Neutrophil (primary cell): ENCODE measurements around the gene CDX2.

Source experiments
- H3K27ac ChIP-seq: fragments of 200-600 bp; sonication (generic); 2 replicates; pipeline ENCODE4 v1.5.1; 2016; ENCODE audit warnings: mild to moderate bottlenecking, moderate library complexity
- H3K27me3 ChIP-seq: fragments of 200-600 bp; sonication (generic); 2 replicates; pipeline ENCODE4 v1.6.0; 2016; ENCODE audit warnings: mild to moderate bottlenecking
- H3K36me3 ChIP-seq: fragments of 200-600 bp; sonication (generic); 2 replicates; pipeline ENCODE4 v1.5.1; 2017
- H3K4me1 ChIP-seq, 2 experiments: fragments of 200-600 bp in 1 of 2; sonication (generic) in 1 of 2; 1 replicate in 1 of 2; 2 replicates in 1 of 2; pipeline versions ENCODE4 v1.5.1 to v1.6.1; 2013 to 2016; ENCODE audit warnings: low read depth in 1 of 2, low read length in 1 of 2, mild to moderate bottlenecking in 1 of 2, moderate library complexity in 1 of 2; ENCODE audit not compliant: control insufficient read depth in 1 of 2, insufficient read depth in 1 of 2
- H3K4me3 ChIP-seq, 2 experiments: fragments of 200-600 bp in 1 of 2; sonication (generic) in 1 of 2; 1 replicate in 1 of 2; 2 replicates in 1 of 2; pipeline ENCODE4 v1.5.1; 2013 to 2016; ENCODE audit warnings: low read depth in 1 of 2, low read length in 1 of 2, mild to moderate bottlenecking in 1 of 2, moderate library complexity in 1 of 2
- H3K9me3 ChIP-seq: fragments of 200-600 bp; sonication (generic); 2 replicates; pipeline ENCODE4 v1.5.1; 2016
- CTCF ChIP-seq: fragments of 200-600 bp; sonication (generic); IDR thresholded peaks from 2 replicates; pipeline ENCODE4 v1.5.1; 2016; ENCODE audit warnings: antibody characterized with exemption

The CDX2 gene

GRCh38 chr13:27927444-27928352 is 41.4 kb downstream of the CDX2 start:
- Histone ChIP-seq H3K27me3 (peaks cover 100% of the 10 kb centered on the region), H3K27ac (no peak overlapping the region), H3K4me1 (no peaks in the 10 kb centered on the region), H3K36me3 (no peaks in the 10 kb centered on the region), H3K9me3 (no peaks in the 10 kb centered on the region), H3K4me3 (no peak overlapping the region)
- TF ChIP-seq CTCF: no peak

- no peaks in the 10 kb centered on the region for H3K9me3 ChIP-seq
- TF ChIP-seq CTCF: no peak
- H3K4me3 ChIP-seq: no peak overlapping the region
- H3K36me3 ChIP-seq: no peaks in the 10 kb centered on the region
- peaks cover 100% of the 10 kb centered on the region for H3K27me3 ChIP-seq
- no peaks in the 10 kb centered on the region for H3K4me1 ChIP-seq
- H3K27ac ChIP-seq: no peak overlapping the region
Observed at GRCh38 chr13:27926644-27927434, 42.3 kb downstream of the CDX2 start.

GRCh38 chr13:27925220-27925991 is 43.7 kb downstream of the CDX2 start:
- no peak for TF ChIP-seq CTCF
- Histone ChIP-seq H3K36me3 (no peaks in the 10 kb centered on the region), H3K27me3 (peaks cover 100% of the 10 kb centered on the region), H3K4me3 (no peak overlapping the region), H3K9me3 (no peaks in the 10 kb centered on the region), H3K27ac (no peak overlapping the region), H3K4me1 (peaks cover 6% of the 10 kb centered on the region in 2 experiments)

GRCh38 chr13:27924529-27925141 is 44.5 kb downstream of the CDX2 start:
- Histone ChIP-seq H3K4me3 (no peak overlapping the region), H3K36me3 (no peaks in the 10 kb centered on the region), H3K27me3 (peaks cover 100% of the 10 kb centered on the region), H3K4me1 (peaks cover 6 to 13% of the 10 kb centered on the region in 2 experiments), H3K9me3 (no peaks in the 10 kb centered on the region), H3K27ac (no peak overlapping the region)
- no peak for TF ChIP-seq CTCF
